Natural killer cell (primary cell): ENCODE data around the gene AVP. TPM values are rescaled to one million over a fixed set of nuclear protein-coding genes. Genes with fewer than 3 reads are reported as not detected.
A peak's percentile ranks its signal among the peaks of the same experiment; 100 is the strongest.

ENCODE experiments used
- ATAC-seq, 3 donors: fragments of 150-1000 bp in 2 of 3; fragments of 200-7000 bp in 1 of 3; cut with Tn5 transposase; 1 replicate in 1 of 3; 2 replicates in 2 of 3; pipeline ENCODE4 v1.10.0; 2021; ENCODE audit warnings: mild to moderate bottlenecking in 2 of 3, moderate library complexity in 2 of 3
- DNase-seq, 2 donors: peaks; one replicate each; pipeline versions ENCODE4 v3.0.0 to v3.0.0-alpha.2; 2013 to 2021; ENCODE audit warnings: mixed read lengths in 1 of 2
- H3K27ac ChIP-seq: one replicate; pipeline ENCODE4 v1.5.1; 2013; ENCODE audit warnings: mild to moderate bottlenecking, low read length
- H3K27me3 ChIP-seq: one replicate; pipeline ENCODE4 v1.6.1; 2013; ENCODE audit warnings: low read length; ENCODE audit not compliant: control insufficient read depth, insufficient read depth
- H3K36me3 ChIP-seq: one replicate; pipeline ENCODE4 v1.6.1; 2013; ENCODE audit warnings: low read length; ENCODE audit not compliant: control insufficient read depth, insufficient read depth
- H3K4me1 ChIP-seq: one replicate; pipeline ENCODE4 v1.6.1; 2013; ENCODE audit warnings: low read length; ENCODE audit not compliant: control insufficient read depth, insufficient read depth
- H3K4me3 ChIP-seq: one replicate; pipeline ENCODE4 v1.5.1; 2013; ENCODE audit warnings: low read length
- H3K9me3 ChIP-seq: one replicate; pipeline ENCODE4 v1.6.1; 2013; ENCODE audit warnings: low read length; ENCODE audit not compliant: control insufficient read depth, insufficient read depth
- H3K27ac Mint-ChIP-seq, 2 donors: one replicate each; pipeline ENCODE4 v1.8.0; 2022; ENCODE audit warnings: mild to moderate bottlenecking in 2 of 2, mixed read lengths in 2 of 2, moderate library complexity in 1 of 2
- H3K27me3 Mint-ChIP-seq, 2 donors: one replicate each; pipeline ENCODE4 v1.8.0; 2022; ENCODE audit warnings: low read depth in 2 of 2, mixed read lengths in 2 of 2
- H3K36me3 Mint-ChIP-seq: one replicate; pipeline ENCODE4 v1.8.0; 2022; ENCODE audit warnings: mixed read lengths
- H3K4me1 Mint-ChIP-seq, 2 donors: one replicate each; pipeline ENCODE4 v1.8.0; 2022; ENCODE audit warnings: mixed read lengths in 2 of 2
- H3K4me3 Mint-ChIP-seq: one replicate; pipeline ENCODE4 v1.8.0; 2022; ENCODE audit warnings: mild to moderate bottlenecking, moderate library complexity, mixed read lengths
- H3K9me3 Mint-ChIP-seq, 2 donors: one replicate each; pipeline ENCODE4 v1.8.0; 2022; ENCODE audit warnings: mixed read lengths in 2 of 2
- CTCF ChIP-seq: fragments of 200-600 bp; IDR thresholded peaks from one replicate; pipeline ENCODE4 v1.8.0; 2022; ENCODE audit warnings: antibody characterized with exemption
- WGBS: methylation state at CpG from one replicate; pipeline ENCODE4 v1.1.7; 2013; ENCODE audit warnings: missing lambda C conversion rate; ENCODE audit not compliant: insufficient coverage; 5-methylcytosine and 5-hydroxymethylcytosine counted together
- intact Hi-C: fragments of 100-400 bp; cut with micrococcal nuclease; formaldehyde crosslinking; loops from one replicate; pipeline ENCODE4 v1.14.2; 2022
- total RNA-seq, 4 donors: library from RNA; stranded (reverse); fragments of 120-200 nt in 1 of 4; gene quantifications; one replicate each; pipeline versions ENCODE4 v1.2.3 to v1.2.4, GENCODE V29; 2013 to 2022

The AVP gene
- total RNA-seq, 3 donors from 2014 or later (not counting 1 experiment from before 2014, with no cell fraction given), result not detected

- Mint-ChIP-seq H3K27ac (peak overlapping the region in 1 of 2 donors; percentile 34), H3K9me3 (no peaks in the 10 kb centered on the region), H3K4me1 (peaks cover 18 to 22% of the 10 kb centered on the region in 2 donors), H3K4me3 (peak overlapping the region; percentile 60), H3K36me3 (no peaks in the 10 kb centered on the region), H3K27me3 (peaks cover 18 to 20% of the 10 kb centered on the region in 2 donors)
- no peak for DNase-seq
- Histone ChIP-seq H3K9me3 (no peaks in the 10 kb centered on the region), H3K4me1 (peaks cover 18% of the 10 kb centered on the region), H3K27me3 (peaks cover 11% of the 10 kb centered on the region), H3K27ac (no peak overlapping the region), H3K4me3 (no peak overlapping the region), H3K36me3 (no peaks in the 10 kb centered on the region)
- ATAC-seq, result no peak
- no peak for TF ChIP-seq CTCF
- 81% methylated on average over 12 of the region's 13 CpGs for WGBS
- intact Hi-C loops, result no loop called here
Measured at GRCh38 chr20:3102575-3103368, 18.2 kb upstream of the AVP start.

- DNase-seq, result peak; percentile 50 to 67
- H3K9me3 Mint-ChIP-seq, result no peaks in the 10 kb centered on the region
- ATAC-seq, result peak; percentile 82 to 94 (median 86)
- Histone ChIP-seq H3K36me3 (no peaks in the 10 kb centered on the region), H3K9me3 (no peaks in the 10 kb centered on the region), H3K4me1 (peaks cover 18% of the 10 kb centered on the region), H3K27me3 (peaks cover 11% of the 10 kb centered on the region), H3K4me3 (no peak overlapping the region), H3K27ac (no peak overlapping the region)
- WGBS, result 39% methylated on average over 14 of the region's 21 CpGs
- H3K27me3 Mint-ChIP-seq, result peaks cover 18 to 20% of the 10 kb centered on the region in 2 donors
- H3K4me1 Mint-ChIP-seq, result peaks cover 18 to 19% of the 10 kb centered on the region in 2 donors
- peak overlapping the region; percentile 64 for H3K4me3 Mint-ChIP-seq
- peak overlapping the region in 1 of 2 donors; percentile 34 for H3K27ac Mint-ChIP-seq
- TF ChIP-seq CTCF, result no peak
- no peaks in the 10 kb centered on the region for H3K36me3 Mint-ChIP-seq
- intact Hi-C loops, result no loop called here
Measured at GRCh38 chr20:3101737-3102574, 17.4 kb upstream of the AVP start.

- H3K27ac Mint-ChIP-seq, result no peak overlapping the region
- H3K4me3 Mint-ChIP-seq, result no peak overlapping the region
- 95% methylated on average over 6 of the region's 6 CpGs for WGBS
- no peaks in the 10 kb centered on the region for H3K36me3 Mint-ChIP-seq
- H3K4me1 ChIP-seq, result peaks cover 18% of the 10 kb centered on the region
- H3K4me1 Mint-ChIP-seq, result peaks cover 18% of the 10 kb centered on the region in 2 donors
- H3K36me3 ChIP-seq, result no peaks in the 10 kb centered on the region
- no peaks in the 10 kb centered on the region for H3K9me3 ChIP-seq
- H3K9me3 Mint-ChIP-seq, result no peaks in the 10 kb centered on the region
- DNase-seq (no peak), ATAC-seq (no peak)
- H3K27ac ChIP-seq, result no peak overlapping the region
- H3K4me3 ChIP-seq, result no peak overlapping the region
- TF ChIP-seq CTCF, result no peak
- peaks cover 18 to 20% of the 10 kb centered on the region in 2 donors for H3K27me3 Mint-ChIP-seq
- peaks cover 11% of the 10 kb centered on the region for H3K27me3 ChIP-seq
- intact Hi-C loops, result no loop called here
Measured at GRCh38 chr20:3101251-3101650, 16.7 kb upstream of the AVP start.
